RWPE2 (cell line): ENCODE data around the gene POLDIP2.
A peak's percentile ranks its signal among the peaks of the same experiment; 100 is the strongest.

Source experiments
- ATAC-seq: fragments of 200-7000 bp; cut with Tn5 transposase; 3 replicates; pipeline ENCODE4 v1.9.1; 2021; ENCODE audit warnings: low read depth
- DNase-seq: peaks from one replicate; pipeline ENCODE4 v3.0.0-alpha.2; 2020; ENCODE audit warnings: low spot score
- H3K27ac ChIP-seq: fragments of 450-650 bp; 2 replicates; pipeline ENCODE4 v1.5.1; 2017; ENCODE audit warnings: mild to moderate bottlenecking; ENCODE audit not compliant: poor library complexity, severe bottlenecking
- H3K27me3 ChIP-seq: fragments of 250-450 bp; sonication (Bioruptor Pico); 2 replicates; pipeline ENCODE4 v1.5.1; 2021; ENCODE audit warnings: mild to moderate bottlenecking, moderate library complexity; ENCODE audit not compliant: insufficient read depth, poor library complexity, severe bottlenecking
- H3K36me3 ChIP-seq: fragments of 250-450 bp; sonication (Bioruptor Pico); 2 replicates; pipeline ENCODE4 v1.5.1; 2020; ENCODE audit warnings: low read depth, mild to moderate bottlenecking, moderate library complexity
- H3K4me1 ChIP-seq: fragments of 250-450 bp; sonication (Bioruptor Pico); 2 replicates; pipeline ENCODE4 v1.5.1; 2021; ENCODE audit warnings: mild to moderate bottlenecking, moderate library complexity; ENCODE audit not compliant: insufficient read depth, poor library complexity, severe bottlenecking
- H3K4me3 ChIP-seq: fragments of 250-450 bp; sonication (Bioruptor Pico); 2 replicates; pipeline ENCODE4 v1.5.1; 2021; ENCODE audit warnings: mild to moderate bottlenecking, moderate library complexity; ENCODE audit not compliant: severe bottlenecking
- H3K9me3 ChIP-seq: fragments of 250-450 bp; sonication (Bioruptor Pico); 2 replicates; pipeline ENCODE4 v1.5.1; 2021; ENCODE audit warnings: mild to moderate bottlenecking, moderate library complexity; ENCODE audit not compliant: severe bottlenecking
- CTCF ChIP-seq: fragments of 450-650 bp; IDR thresholded peaks from one replicate; pipeline ENCODE4 v1.5.1; 2017; ENCODE audit warnings: mild to moderate bottlenecking, moderate library complexity; ENCODE audit not compliant: poor library complexity, severe bottlenecking

Gene POLDIP2

GRCh38 chr17:28364665-28365363, 7.5 kb upstream of the POLDIP2 start, which contains the start of gene SEBOX:
SEBOX (minus strand) TSS chr17:28365199; CDS start chr17:28365151, 48 bp downstream.
- Histone ChIP-seq H3K4me3 (no peak within 1 kb of the TSS), H3K27ac (no peak within 1 kb of the TSS), H3K9me3 (no peaks in the 10 kb centered on the region), H3K27me3 (no peaks in the 10 kb centered on the region), H3K4me1 (no peaks in the 10 kb centered on the region), H3K36me3 (peaks cover 21% of the 10 kb centered on the region)
- DNase-seq (no peak), ATAC-seq (no peak)
- no peak for TF ChIP-seq CTCF

- H3K4me1 ChIP-seq, result no peaks in the 10 kb centered on the region
- no peak overlapping the region for H3K27ac ChIP-seq
- DNase-seq (no peak), ATAC-seq (no peak)
- peaks cover 26% of the 10 kb centered on the region for H3K36me3 ChIP-seq
- no peak overlapping the region for H3K4me3 ChIP-seq
- no peaks in the 10 kb centered on the region for H3K27me3 ChIP-seq
- TF ChIP-seq CTCF, result no peak
- no peaks in the 10 kb centered on the region for H3K9me3 ChIP-seq
Observed at GRCh38 chr17:28363776-28364650, 6.7 kb upstream of the POLDIP2 start.

- Histone ChIP-seq H3K9me3 (no peaks in the 10 kb centered on the region), H3K27me3 (no peaks in the 10 kb centered on the region), H3K36me3 (peaks cover 26% of the 10 kb centered on the region), H3K4me1 (peaks cover 4% of the 10 kb centered on the region), H3K4me3 (no peak overlapping the region), H3K27ac (no peak overlapping the region)
- DNase-seq, result no peak
- no peak for ATAC-seq
- no peak for TF ChIP-seq CTCF
Observed at GRCh38 chr17:28363186-28363585, 5.9 kb upstream of the POLDIP2 start.

- no peak for DNase-seq
- peak overlapping the region; percentile 95 for H3K4me3 ChIP-seq
- H3K27ac ChIP-seq, result no peak overlapping the region
- no peaks in the 10 kb centered on the region for H3K9me3 ChIP-seq
- TF ChIP-seq CTCF, result no peak
- ATAC-seq, result no peak
- peaks cover 5% of the 10 kb centered on the region for H3K4me1 ChIP-seq
- H3K36me3 ChIP-seq, result peaks cover 52% of the 10 kb centered on the region
- no peaks in the 10 kb centered on the region for H3K27me3 ChIP-seq
Observed at GRCh38 chr17:28357901-28358197, 522 bp upstream of the POLDIP2 start.
